VCaP (cell line): Measurements from ENCODE around the gene SMO.

Source experiments
- H3K27ac ChIP-seq: fragments of 450-650 bp; 2 replicates; pipeline ENCODE4 v1.5.1; 2017
- CTCF ChIP-seq: fragments of 450-650 bp; conservative IDR thresholded peaks from 2 replicates; pipeline ENCODE4 v1.5.1; 2017; ENCODE audit warnings: mild to moderate bottlenecking, moderate library complexity

Gene SMO

GRCh38 chr7:129205126-129205818, 16.8 kb downstream of the SMO start:
- no peak for TF ChIP-seq CTCF
- H3K27ac ChIP-seq, result no peak overlapping the region

GRCh38 chr7:129205987-129206785, 17.8 kb downstream of the SMO start:
- H3K27ac ChIP-seq, result no peak overlapping the region
- no peak for TF ChIP-seq CTCF

GRCh38 chr7:129208667-129209066, 20.2 kb downstream of the SMO start:
- H3K27ac ChIP-seq, result no peak overlapping the region
- TF ChIP-seq CTCF, result no peak

- no peak overlapping the region for H3K27ac ChIP-seq
- TF ChIP-seq CTCF, result no peak
These were observed 20.9 kb downstream of the SMO start for GRCh38 chr7:129209067-129209926.

- peak; percentile 91 for TF ChIP-seq CTCF
These were observed 22.0 kb downstream of the SMO start for GRCh38 chr7:129210256-129210988.

GRCh38 chr7:129210989-129211312, 22.5 kb downstream of the SMO start:
- no peak for TF ChIP-seq CTCF
- H3K27ac ChIP-seq, result no peak overlapping the region

More at GRCh38 chr7:129210256-129210988, 22.0 kb downstream of the SMO start:
- H3K27ac ChIP-seq, result no peak overlapping the region
